Endometrial microvascular endothelial cells (primary cell): ENCODE results near the gene C2CD5. TPM values are rescaled to one million over a fixed set of nuclear protein-coding genes. Genes with fewer than 3 reads are reported as not detected.

Source experiments
- total RNA-seq: library from RNA; depleted of rRNA; stranded (reverse); fragments of >200 nt; gene quantifications from one replicate; pipeline ENCODE4 v1.2.3, GENCODE V29; 2015; ENCODE audit errors: inconsistent ontology term

The C2CD5 gene
- total RNA-seq, 1 donor from 2014 or later, result 28.1 TPM

Other genes starting within 250 kb of the C2CD5 start
- not detected for gene ST8SIA1, start 209.8 kb downstream of the C2CD5 start, total RNA-seq
- 33.3 TPM for gene ETNK1, start 80.6 kb upstream of the C2CD5 start, total RNA-seq